Posterior vena cava (tissue), 2 donors: ENCODE results near the gene PPP1CA. TPM values are rescaled to one million over a fixed set of nuclear protein-coding genes. Genes with fewer than 3 reads are reported as not detected.

ENCODE experiments used
- DNase-seq: peaks from one replicate; pipeline ENCODE4 v3.0.0-alpha.2; 2020; ENCODE audit warnings: low spot score
- intact Hi-C, 2 donors: fragments of 100-400 bp; cut with DNase I; formaldehyde crosslinking; loops; one replicate each; pipeline versions ENCODE4 v1.14.1 to v1.14.2; 2022 to 2023
- total RNA-seq, 2 donors: library from RNA; stranded (reverse); fragmentation: NEBNext Ultra II Directional; extraction: Animal tissue kit (Norgen Biotek cat#: 25700); gene quantifications; one replicate each; pipeline ENCODE4 v1.2.1, GENCODE V29; 2021
- donor health status: DM: yes; HTN: yes; CAD: no.
- donor health status: DM: yes; HTN: yes; CAD: no.

PPP1CA gene
- total RNA-seq, 2 donors from 2014 or later, result 62.1 to 70.6 TPM

- intact Hi-C loops, result no loop called here
- DNase-seq, result no peak
Measured at GRCh38 chr11:67365736-67366444, 35.8 kb downstream of the PPP1CA start.

DNA sequence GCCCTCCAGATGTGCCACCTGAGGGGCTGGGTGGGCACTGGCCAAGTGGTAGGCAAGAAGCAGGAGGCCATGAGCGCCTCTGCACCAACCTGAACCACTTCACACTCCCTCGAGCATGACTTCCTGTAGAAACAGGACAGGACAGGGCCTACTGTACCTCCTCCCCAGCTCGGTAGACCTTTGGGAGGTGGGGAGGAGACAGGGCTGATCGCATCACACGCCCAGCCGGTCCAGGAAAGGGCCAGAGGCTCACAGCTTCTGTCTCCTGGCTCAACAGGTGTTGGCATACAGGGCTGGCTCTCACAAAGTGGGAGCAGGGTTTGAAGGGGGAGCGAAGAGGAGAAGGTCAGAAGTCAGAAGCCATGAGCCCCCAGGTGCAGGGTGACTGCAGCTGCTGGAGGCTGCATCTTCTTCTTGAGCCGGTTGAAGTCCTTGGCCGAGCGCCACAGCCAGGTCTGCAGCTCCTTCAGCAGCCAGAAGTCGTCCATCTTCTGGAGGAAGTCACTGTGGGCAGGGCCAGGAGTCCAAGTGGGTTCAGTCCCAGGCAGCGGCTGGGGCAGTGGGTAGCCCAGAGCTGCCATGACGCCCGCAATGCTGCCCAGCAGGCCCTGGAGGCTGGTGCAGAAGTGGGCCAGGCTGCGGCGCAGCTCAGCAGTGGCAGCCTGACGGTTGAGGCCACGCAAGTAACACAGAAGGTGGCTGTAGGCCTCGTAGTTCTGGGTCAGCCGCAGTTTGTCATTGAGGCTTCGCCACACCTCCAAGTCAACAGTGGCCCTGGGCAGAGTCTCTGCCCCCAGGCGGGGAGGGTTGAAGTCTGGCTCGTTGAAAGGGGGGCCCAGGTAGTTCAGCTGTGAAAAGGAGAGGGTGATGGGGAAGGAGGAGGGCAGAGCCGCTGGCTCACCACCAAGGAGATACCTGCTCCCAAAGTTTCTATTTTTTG, 36.6 kb downstream of the PPP1CA start:
- DNase-seq, result no peak
- intact Hi-C loops, result no loop called here

DNA sequence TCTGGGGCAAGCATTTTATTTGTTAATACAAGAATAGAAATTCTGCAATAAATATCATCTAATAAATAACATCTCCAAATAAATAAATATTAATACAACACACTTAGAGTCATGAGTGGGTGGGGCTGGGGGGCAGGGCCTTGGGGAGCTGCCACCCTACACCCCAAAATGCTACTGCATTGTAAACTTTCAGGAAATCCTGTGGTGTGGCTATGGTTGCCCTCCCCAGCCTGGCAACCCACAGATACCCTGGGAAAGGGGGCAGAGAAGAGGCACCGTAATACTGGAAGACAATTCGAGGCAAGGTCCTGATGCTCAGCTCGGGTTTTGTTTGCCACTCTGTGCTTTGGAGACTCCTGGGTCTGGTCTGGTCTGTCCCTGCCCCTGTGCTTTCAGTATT, 37.5 kb downstream of the PPP1CA start:
- intact Hi-C loops, result no loop called here
- no peak for DNase-seq

DNA sequence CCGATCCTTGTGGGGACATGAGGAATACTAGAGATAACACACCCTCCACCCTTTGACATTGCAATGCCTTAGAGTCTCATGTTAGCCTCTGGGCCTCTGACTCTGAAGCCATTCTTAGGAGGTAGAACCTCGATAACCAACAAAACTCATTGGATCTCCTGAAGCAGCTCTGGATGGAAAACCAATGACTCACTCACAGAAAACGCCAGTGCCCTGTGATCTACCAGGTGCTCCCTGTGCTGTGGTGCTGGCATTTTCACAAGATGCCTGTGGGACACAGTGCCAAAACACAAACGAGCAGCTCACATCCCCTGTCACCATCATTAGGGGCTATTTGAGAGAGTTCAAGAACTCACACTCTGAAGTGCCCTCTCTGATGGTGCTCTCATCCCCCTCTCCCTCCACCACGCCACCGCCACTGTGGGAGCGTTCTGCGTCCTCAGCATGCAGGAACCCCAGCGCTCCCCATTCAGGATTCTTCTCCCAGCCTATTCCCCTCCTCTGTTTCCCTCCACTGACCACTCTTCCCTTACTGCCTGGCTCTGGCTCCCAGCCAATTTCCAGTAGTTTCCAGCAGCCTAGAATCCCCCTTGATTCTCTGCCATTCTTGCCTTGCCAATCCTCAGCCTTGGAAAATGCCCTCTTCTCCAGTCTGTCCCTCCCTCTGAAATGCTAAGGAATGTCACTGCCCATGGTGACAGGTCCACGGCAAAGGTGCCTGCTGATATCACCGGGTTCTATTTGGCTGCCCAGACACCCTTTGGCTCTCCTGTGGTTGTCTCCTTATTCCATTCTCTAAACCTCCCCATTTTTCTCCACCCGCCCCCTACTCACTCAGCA, 43.6 kb downstream of the PPP1CA start:
- intact Hi-C loops, result loop anchor here (2.0 kb wide), 2 partner anchors 13 to 25 kb away; no protein-coding TSS in a partner anchor

GRCh38 chr11:67356864-67357561, 44.6 kb downstream of the PPP1CA start:
- peak; percentile 87 for DNase-seq
- intact Hi-C loops, result loop anchor here (2.0 kb wide), 2 partner anchors 14 to 26 kb away; no protein-coding TSS in a partner anchor

More for the DNA sequence above, 43.6 kb downstream of the PPP1CA start:
- no peak for DNase-seq

- no peak for DNase-seq
Measured at GRCh38 chr11:67356387-67356863, 45.2 kb downstream of the PPP1CA start.

DNA sequence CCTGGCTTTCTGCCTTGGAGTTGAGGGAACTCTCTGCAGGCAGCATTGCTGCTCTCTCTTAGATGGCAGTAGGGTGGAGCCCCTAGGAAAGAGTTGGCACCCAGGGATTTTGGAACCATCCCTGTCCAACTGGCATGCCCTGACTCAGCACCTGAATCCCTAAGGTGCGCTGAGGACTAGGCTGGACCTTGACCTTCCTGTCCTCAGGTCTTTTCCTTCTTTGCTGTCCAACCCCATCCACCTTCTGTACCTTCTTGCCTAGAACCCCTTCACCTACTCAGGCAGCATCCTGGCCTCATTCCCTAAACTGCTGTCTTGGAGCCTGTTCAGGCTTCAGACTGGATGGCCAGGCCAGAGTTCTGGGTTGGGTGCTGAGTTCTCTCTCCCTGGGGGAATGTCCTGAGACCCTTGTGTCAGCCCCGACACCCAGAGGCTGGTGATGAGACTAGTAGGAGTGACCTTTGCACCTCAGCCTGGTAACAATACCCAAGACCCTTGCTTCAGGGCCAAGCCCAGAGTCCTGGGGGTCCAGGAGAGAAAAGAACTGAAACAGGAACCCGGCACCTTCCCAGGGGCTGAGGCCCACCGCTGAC, 45.8 kb downstream of the PPP1CA start:
- intact Hi-C loops, result loop anchor here (2.0 kb wide), 2 partner anchors 15 to 27 kb away; no protein-coding TSS in a partner anchor
- DNase-seq, result no peak

More at GRCh38 chr11:67356387-67356863, 45.2 kb downstream of the PPP1CA start:
- intact Hi-C loops, result loop anchor here (2.0 kb wide), 2 partner anchors 14 to 26 kb away; no protein-coding TSS in a partner anchor

DNA sequence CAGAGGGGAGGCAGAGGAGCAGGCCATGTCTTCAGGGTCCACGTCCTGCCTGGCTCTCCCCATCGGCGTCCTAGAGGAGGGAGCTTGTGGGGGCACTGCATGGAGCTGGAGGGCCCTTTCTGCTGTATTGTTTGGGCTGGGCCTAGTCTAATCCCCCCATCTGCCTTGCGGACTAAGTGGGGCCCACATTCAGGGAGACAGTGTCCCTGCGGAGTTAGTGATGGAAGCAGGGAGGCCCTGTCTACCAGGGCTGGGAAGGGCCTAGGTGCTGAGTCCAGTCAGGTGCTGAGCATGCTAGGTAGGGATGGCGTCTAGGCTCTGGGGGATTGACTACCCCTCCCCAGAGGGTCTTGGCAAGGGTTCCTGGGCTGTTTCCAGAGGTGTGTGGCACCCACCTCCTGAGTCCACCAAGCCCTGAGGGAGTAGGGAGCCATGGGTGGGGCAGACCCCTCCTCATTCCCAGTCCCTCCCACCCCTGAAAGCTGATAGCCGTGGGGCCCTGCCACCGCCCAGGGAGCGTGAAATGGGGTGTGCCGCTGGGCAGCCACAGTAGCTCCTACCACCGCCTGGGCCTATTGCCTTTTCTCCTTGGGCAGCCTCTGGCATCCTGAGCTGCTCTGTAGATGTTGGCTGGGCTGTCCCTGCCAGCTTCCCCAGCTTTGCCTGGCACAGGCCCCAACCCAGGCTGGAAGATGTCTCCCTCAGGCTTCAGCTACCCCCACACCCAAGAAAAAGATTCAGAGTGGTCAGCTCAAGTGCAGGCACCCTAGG, 46.5 kb downstream of the PPP1CA start:
- intact Hi-C loops, result no loop called here
- no peak for DNase-seq

GRCh38 chr11:67354075-67355022, 47.3 kb downstream of the PPP1CA start:
- DNase-seq, result peak; percentile 93
- intact Hi-C loops, result no loop called here

- peak; percentile 100 for DNase-seq
- intact Hi-C loops, result no loop called here
Measured at GRCh38 chr11:67353317-67354074, 48.2 kb downstream of the PPP1CA start, which contains the start of gene POLD4. Gene POLD4 (minus strand): TSS chr11:67353546. CDS start chr11:67353399, 147 bp downstream.

- DNase-seq, result peak; percentile 87
- intact Hi-C loops, result no loop called here
Measured at GRCh38 chr11:67352546-67353316, 48.9 kb downstream of the PPP1CA start.

GRCh38 chr11:67351275-67352005, 50.2 kb downstream of the PPP1CA start:
- intact Hi-C loops, result no loop called here
- DNase-seq, result peak; percentile 90

- DNase-seq, result no peak
- intact Hi-C loops, result no loop called here
Measured at GRCh38 chr11:67349928-67350465, 51.7 kb downstream of the PPP1CA start.

DNA sequence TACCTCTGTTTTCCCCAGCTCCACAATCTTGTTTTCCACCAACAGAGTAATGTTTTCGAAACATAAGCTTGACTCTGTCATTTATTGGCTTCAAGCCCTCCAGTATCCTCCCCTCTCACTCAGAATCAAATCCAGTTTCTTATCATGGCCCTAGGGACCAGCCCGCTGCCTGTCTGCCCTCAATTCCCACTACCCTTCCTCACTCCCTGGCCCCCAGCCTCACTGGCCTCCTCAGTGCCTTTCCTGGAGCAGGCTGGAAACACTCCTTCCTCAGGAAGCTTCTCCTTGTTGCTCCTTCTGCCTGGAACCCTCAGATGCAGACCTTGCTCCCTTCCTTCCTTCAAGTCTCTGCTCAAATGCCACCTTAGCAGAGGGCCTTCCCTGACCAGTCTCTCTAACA, 52.2 kb downstream of the PPP1CA start:
- intact Hi-C loops, result no loop called here

More for the DNA sequence above, 52.2 kb downstream of the PPP1CA start:
- DNase-seq, result no peak
